NCI-H2171 treated with DMSO at 0.1 percent for 48 hours (cell line): Measurements from ENCODE around the gene ADAM12.

Source experiments
- DNase-seq: peaks from one replicate; lab custom pipeline; 2025; lab: John Stamatoyannopoulos, UW

ADAM12 gene

GRCh38 chr10:126235091-126235978 lies 152.9 kb downstream of the ADAM12 start:
- no peak for DNase-seq

DNA sequence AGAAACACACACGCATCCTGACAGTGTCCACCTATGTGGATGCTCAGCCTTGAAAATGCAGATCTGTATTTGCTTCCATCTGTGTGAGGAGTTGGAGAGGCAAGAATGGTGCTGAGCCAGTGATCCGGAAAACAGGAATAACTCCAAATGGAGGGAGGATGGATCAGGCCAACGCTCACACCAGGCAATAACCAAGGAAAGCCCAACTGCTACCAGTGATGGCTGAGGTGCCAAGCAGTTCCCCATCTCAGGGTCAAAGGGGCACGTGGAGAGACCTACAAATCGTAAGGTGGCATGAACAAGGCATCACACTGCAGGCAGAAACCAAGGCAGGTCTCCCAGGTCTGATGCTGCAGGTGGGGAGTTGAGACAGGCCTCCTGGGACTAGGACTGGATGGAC lies 153.6 kb downstream of the ADAM12 start:
- DNase-seq: no peak

GRCh38 chr10:126233182-126234148 lies 154.8 kb downstream of the ADAM12 start:
- no peak for DNase-seq

- DNase-seq: no peak
Measured at GRCh38 chr10:126230587-126230986, 157.7 kb downstream of the ADAM12 start.

DNA sequence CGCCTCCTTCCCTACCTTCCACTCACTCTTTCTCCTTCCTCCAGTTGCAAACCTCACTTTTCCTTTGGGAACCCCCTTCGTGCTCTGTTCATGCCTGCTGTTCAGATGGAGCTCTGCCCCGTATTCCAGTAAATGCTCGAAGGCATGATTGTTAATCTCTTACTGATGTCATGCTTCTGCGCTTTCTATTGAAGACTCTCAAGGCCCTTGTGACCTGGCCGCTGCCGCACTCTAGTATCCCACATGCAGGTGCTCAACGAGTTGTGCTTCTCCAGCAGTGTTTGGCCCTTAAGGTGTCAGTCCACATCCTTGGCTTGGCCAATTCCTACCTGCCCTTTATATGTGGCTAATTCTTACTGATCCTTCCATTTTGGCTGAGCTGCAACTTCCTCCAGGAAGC lies 158.6 kb downstream of the ADAM12 start:
- no peak for DNase-seq

GRCh38 chr10:126227762-126228134 lies 160.5 kb downstream of the ADAM12 start:
- no peak for DNase-seq

GRCh38 chr10:126226988-126227761 lies 161.1 kb downstream of the ADAM12 start:
- no peak for DNase-seq

DNA sequence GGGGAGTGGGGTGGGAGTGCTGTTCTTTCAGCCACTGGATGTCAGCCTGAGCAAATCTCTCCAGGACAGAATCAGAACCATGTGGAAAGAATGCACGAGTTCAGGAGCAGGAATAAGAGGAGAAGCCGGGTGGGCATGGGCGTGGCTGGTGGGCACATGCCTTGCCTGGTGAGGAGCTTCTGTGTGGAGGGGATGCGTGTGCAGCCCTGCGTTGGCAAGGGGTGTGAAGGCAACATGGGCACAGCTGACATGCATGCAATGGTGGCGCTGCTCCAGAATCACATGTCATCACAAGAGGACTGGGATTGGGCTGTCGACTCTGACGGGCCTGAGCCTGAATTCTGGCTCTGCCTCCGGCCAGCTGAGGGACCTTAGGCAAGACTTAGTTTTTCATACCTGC lies 162.1 kb downstream of the ADAM12 start:
- DNase-seq: no peak

DNA sequence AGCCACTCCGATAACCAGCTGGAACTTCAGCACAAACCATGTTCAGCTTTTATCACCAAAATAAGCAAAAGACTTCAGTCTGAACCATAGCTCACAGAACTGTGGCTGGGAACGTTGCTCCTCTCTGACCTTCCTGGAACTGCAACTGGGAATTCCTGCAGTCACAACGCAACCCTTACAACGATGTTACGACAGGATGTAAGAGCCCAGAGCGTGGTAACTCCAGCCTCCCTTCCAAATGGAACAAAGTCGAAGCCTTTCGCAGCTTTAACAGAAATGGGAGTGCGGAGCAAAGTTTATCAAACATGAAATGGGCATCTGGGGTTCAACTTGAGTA lies 162.6 kb downstream of the ADAM12 start:
- DNase-seq: no peak

GRCh38 chr10:126224967-126225671 lies 163.2 kb downstream of the ADAM12 start:
- no peak for DNase-seq

GRCh38 chr10:126223512-126224067 lies 164.7 kb downstream of the ADAM12 start:
- DNase-seq: no peak

GRCh38 chr10:126222736-126223511 lies 165.4 kb downstream of the ADAM12 start:
- no peak for DNase-seq

DNA sequence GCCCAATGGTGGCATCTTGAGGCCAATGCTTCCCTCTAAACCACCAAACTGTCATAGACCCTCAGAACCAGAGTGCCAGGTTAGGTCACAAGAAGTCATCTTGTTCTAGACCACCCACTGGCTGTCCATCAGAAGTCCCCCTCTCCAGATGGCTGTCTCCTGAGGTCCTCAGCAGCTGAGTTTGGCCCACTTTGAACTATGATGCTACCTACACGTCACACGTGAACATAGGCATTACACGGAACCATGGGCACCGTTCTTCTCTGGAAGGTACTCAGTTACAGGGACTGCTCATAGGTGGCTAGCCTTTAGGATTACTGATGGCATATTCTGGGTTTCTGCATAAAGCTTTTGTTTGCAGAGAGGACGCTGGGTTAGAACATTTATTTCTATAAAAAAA lies 166.4 kb downstream of the ADAM12 start:
- no peak for DNase-seq

GRCh38 chr10:126218778-126219649 lies 169.3 kb downstream of the ADAM12 start:
- no peak for DNase-seq

DNA sequence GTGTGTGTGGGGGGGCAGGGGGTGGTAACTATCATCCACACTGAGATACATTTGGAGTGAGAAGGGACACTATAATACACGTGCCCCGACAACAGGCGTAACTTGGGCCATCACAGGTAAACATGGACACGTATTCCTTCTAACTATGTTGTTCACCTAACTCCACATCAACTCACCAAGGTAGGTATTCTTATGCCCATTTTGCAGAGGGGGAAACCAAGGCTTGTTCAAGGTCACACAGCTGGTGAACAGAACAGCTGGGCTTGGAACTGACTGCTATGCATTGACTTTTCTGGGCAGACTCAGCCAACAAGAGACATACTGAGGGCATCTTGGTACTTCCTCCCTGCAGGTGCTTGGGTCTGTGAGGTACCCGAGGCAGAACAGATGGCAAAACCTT lies 170.1 kb downstream of the ADAM12 start:
- DNase-seq: no peak

- no peak for DNase-seq
Measured at GRCh38 chr10:126216632-126216961, 171.7 kb downstream of the ADAM12 start.

GRCh38 chr10:126215746-126216631 lies 172.3 kb downstream of the ADAM12 start:
- DNase-seq: no peak

GRCh38 chr10:126214679-126215078 lies 173.6 kb downstream of the ADAM12 start:
- DNase-seq: no peak

GRCh38 chr10:126214021-126214420 lies 174.3 kb downstream of the ADAM12 start:
- DNase-seq: no peak
